GM06990 (cell line): ENCODE results near the gene MAN2B2.

Experiments
- DNase-seq: peaks from one replicate; pipeline ENCODE4 v3.0.0-alpha.2; 2011; ENCODE audit not compliant: insufficient read length; ENCODE audit errors: extremely low read depth
- H3K27me3 ChIP-seq: replicated peaks from 2 replicates; pipeline ENCODE4 v1.6.0; 2011; ENCODE audit warnings: low read length; ENCODE audit not compliant: control insufficient read depth, insufficient read depth
- H3K36me3 ChIP-seq: 2 replicates; pipeline ENCODE4 v1.5.1; 2011; ENCODE audit warnings: low read length; ENCODE audit not compliant: control insufficient read depth, insufficient read depth
- H3K4me3 ChIP-seq: replicated peaks from 2 replicates; pipeline ENCODE4 v1.5.1; 2011; ENCODE audit warnings: low read depth, mild to moderate bottlenecking, control low read depth, low read length
- CTCF ChIP-seq: IDR thresholded peaks from 2 replicates; pipeline ENCODE4 v1.5.1; 2011; ENCODE audit warnings: low read length, control low read depth, mild to moderate bottlenecking, inconsistent platforms; ENCODE audit not compliant: insufficient read depth, poor library complexity, severe bottlenecking

The MAN2B2 gene

GRCh38 chr4:6527683-6528595 lies 47.0 kb upstream of the MAN2B2 start:
- Histone ChIP-seq H3K36me3 (no peaks in the 10 kb centered on the region), H3K4me3 (no peak overlapping the region), H3K27me3 (peaks cover 2% of the 10 kb centered on the region; the same call in 1 of the 2 replicates)
- TF ChIP-seq CTCF = no peak
- no peak for DNase-seq

DNA sequence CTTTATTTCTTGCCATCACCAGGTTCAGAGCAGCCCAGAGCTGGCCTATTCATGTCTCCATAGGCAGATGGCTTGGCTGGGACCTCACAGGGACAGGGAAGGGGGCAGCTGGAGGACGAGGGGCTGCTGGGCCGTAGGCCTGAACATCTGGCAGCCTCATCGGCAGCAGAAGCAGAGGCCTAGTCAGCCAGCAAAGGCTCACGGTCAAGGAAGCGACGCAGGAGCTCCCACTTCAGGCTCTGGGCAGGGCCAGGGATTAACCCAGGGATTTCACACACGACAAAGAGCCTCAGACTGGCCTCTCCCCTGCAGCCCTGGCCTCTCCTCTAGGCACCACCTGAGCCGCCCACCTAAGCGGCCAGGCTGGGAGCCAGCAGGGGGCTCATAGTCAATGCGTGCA lies 46.0 kb upstream of the MAN2B2 start:
- DNase-seq = no peak
- H3K4me3 ChIP-seq = no peak overlapping the region
- H3K27me3 ChIP-seq = peaks cover 2% of the 10 kb centered on the region; the same call in 1 of the 2 replicates
- no peaks in the 10 kb centered on the region for H3K36me3 ChIP-seq
- no peak for TF ChIP-seq CTCF

GRCh38 chr4:6530301-6530700 lies 44.7 kb upstream of the MAN2B2 start:
- TF ChIP-seq CTCF = no peak
- DNase-seq = no peak
- Histone ChIP-seq H3K4me3 (no peak overlapping the region), H3K27me3 (peaks cover 2% of the 10 kb centered on the region; the same call in 1 of the 2 replicates), H3K36me3 (no peaks in the 10 kb centered on the region)

DNA sequence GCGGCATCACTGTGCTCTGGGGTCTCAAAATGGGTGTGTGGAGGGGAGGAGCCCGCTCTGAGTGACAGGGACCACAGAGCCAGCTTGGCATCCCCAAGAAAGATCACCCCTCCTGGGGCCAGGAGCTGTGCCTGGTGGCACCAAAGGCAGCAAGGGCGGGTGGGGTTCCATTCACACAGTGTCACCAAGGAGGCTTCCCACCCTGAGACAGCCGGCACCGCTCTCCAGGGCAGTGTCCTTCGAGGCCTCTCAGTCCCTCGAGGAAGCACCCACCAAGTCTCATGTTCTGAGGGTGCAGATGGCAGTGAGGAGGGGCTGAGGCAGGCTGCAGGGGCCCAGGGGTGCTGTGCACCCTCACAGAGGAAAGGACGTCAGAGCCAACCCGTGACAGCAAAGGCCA lies 44.0 kb upstream of the MAN2B2 start:
- no peak for DNase-seq
- no peak for TF ChIP-seq CTCF
- Histone ChIP-seq H3K4me3 (no peak overlapping the region), H3K36me3 (no peaks in the 10 kb centered on the region), H3K27me3 (peaks cover 2% of the 10 kb centered on the region; the same call in 1 of the 2 replicates)

DNA sequence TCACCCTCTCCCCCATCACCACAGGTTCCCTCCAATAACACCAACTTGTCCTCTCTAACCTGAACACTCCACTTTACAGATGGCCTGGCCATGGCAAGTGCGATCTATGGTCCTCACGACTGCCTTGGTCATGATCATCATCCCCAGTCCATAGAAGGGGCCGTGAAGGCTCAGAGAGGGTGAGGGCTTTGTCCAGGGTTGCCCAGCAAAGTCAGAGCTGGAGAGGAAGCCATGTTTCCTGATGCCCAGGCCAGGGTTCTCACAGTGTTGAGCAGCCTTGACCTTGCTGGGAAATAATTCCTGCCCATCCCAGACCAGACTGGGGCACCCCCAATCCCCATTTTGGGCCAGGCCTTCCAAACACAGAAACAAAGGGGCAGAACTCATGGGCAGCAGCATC lies 42.9 kb upstream of the MAN2B2 start:
- no peak for DNase-seq
- no peak overlapping the region for H3K4me3 ChIP-seq
- no peak for TF ChIP-seq CTCF
- H3K36me3 ChIP-seq = no peaks in the 10 kb centered on the region
- no peaks in the 10 kb centered on the region; the same call in 1 of the 2 replicates for H3K27me3 ChIP-seq
